DOHH2 (cell line): ENCODE measurements around the gene SEC63.

ENCODE experiments used
- H3F3A ChIP-seq: fragments of 200-600 bp; sonication (generic), shearing (Covaris generic); 2 replicates; pipeline ENCODE4 v1.6.0; 2016; ENCODE audit warnings: antibody characterized with exemption, mild to moderate bottlenecking; ENCODE audit not compliant: control insufficient read depth, insufficient read depth
- H3K27ac ChIP-seq: fragments of 200-600 bp; sonication (generic); 2 replicates; pipeline ENCODE4 v1.5.1; 2014; ENCODE audit warnings: low read depth, mild to moderate bottlenecking, low read length, moderate library complexity
- H3K27me3 ChIP-seq: fragments of 200-600 bp; sonication (generic); 2 replicates; pipeline ENCODE4 v1.6.1; 2014; ENCODE audit warnings: mild to moderate bottlenecking, low read length, mixed read lengths; ENCODE audit not compliant: control insufficient read depth
- H3K36me3 ChIP-seq: fragments of 200-600 bp; sonication (generic); 2 replicates; pipeline ENCODE4 v1.6.1; 2014; ENCODE audit warnings: mild to moderate bottlenecking, low read length, moderate library complexity, mixed read lengths; ENCODE audit not compliant: control insufficient read depth
- H3K4me1 ChIP-seq: fragments of 200-600 bp; sonication (generic); 2 replicates; pipeline ENCODE4 v1.6.1; 2014; ENCODE audit warnings: mild to moderate bottlenecking, low read length, mixed read lengths; ENCODE audit not compliant: control insufficient read depth
- H3K4me2 ChIP-seq: fragments of 200-600 bp; sonication (generic); 2 replicates; pipeline ENCODE4 v1.6.0; 2014; ENCODE audit warnings: mild to moderate bottlenecking, low read length, moderate library complexity
- H3K4me3 ChIP-seq: fragments of 200-600 bp; sonication (generic); 2 replicates; pipeline ENCODE4 v1.5.1; 2014; ENCODE audit warnings: mild to moderate bottlenecking, low read length, mixed read lengths
- H3K79me2 ChIP-seq: fragments of 200-600 bp; sonication (generic); 2 replicates; pipeline ENCODE4 v1.6.1; 2014; ENCODE audit warnings: mild to moderate bottlenecking, low read length, mixed read lengths; ENCODE audit not compliant: control insufficient read depth
- H3K9me2 ChIP-seq: fragments of 200-600 bp; sonication (generic); replicated peaks from 2 replicates; pipeline ENCODE4 v1.6.1; 2014; ENCODE audit warnings: mild to moderate bottlenecking, low read length, mixed read lengths; ENCODE audit not compliant: control insufficient read depth
- H3K9me3 ChIP-seq: fragments of 200-600 bp; sonication (generic); 2 replicates; pipeline ENCODE4 v1.6.1; 2014; ENCODE audit warnings: antibody characterized with exemption, low read length, mixed read lengths; ENCODE audit not compliant: control insufficient read depth, insufficient read depth
- H4K20me1 ChIP-seq: fragments of 200-600 bp; sonication (generic); 2 replicates; pipeline ENCODE4 v1.6.0; 2014; ENCODE audit warnings: low read depth, mild to moderate bottlenecking, antibody characterized with exemption, low read length, moderate library complexity; ENCODE audit not compliant: control insufficient read depth, insufficient read depth
- EZH2phosphoT487 ChIP-seq: fragments of 200-600 bp; sonication (generic); IDR thresholded peaks from 2 replicates; pipeline ENCODE4 v1.6.1; 2017; ENCODE audit warnings: borderline replicate concordance, mild to moderate bottlenecking, antibody characterized with exemption, low read length, moderate library complexity, mixed read lengths
- TF ChIP-seq, protein P1 (sequence below): fragments of 200-600 bp; sonication (generic); IDR thresholded peaks from one replicate; pipeline ENCODE4 v1.5.1; 2014; ENCODE audit warnings: antibody characterized with exemption, mild to moderate bottlenecking, low read depth, low read length; ENCODE audit not compliant: poor library complexity, severe bottlenecking

The SEC63 gene, protein sequence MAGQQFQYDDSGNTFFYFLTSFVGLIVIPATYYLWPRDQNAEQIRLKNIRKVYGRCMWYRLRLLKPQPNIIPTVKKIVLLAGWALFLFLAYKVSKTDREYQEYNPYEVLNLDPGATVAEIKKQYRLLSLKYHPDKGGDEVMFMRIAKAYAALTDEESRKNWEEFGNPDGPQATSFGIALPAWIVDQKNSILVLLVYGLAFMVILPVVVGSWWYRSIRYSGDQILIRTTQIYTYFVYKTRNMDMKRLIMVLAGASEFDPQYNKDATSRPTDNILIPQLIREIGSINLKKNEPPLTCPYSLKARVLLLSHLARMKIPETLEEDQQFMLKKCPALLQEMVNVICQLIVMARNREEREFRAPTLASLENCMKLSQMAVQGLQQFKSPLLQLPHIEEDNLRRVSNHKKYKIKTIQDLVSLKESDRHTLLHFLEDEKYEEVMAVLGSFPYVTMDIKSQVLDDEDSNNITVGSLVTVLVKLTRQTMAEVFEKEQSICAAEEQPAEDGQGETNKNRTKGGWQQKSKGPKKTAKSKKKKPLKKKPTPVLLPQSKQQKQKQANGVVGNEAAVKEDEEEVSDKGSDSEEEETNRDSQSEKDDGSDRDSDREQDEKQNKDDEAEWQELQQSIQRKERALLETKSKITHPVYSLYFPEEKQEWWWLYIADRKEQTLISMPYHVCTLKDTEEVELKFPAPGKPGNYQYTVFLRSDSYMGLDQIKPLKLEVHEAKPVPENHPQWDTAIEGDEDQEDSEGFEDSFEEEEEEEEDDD

DNA sequence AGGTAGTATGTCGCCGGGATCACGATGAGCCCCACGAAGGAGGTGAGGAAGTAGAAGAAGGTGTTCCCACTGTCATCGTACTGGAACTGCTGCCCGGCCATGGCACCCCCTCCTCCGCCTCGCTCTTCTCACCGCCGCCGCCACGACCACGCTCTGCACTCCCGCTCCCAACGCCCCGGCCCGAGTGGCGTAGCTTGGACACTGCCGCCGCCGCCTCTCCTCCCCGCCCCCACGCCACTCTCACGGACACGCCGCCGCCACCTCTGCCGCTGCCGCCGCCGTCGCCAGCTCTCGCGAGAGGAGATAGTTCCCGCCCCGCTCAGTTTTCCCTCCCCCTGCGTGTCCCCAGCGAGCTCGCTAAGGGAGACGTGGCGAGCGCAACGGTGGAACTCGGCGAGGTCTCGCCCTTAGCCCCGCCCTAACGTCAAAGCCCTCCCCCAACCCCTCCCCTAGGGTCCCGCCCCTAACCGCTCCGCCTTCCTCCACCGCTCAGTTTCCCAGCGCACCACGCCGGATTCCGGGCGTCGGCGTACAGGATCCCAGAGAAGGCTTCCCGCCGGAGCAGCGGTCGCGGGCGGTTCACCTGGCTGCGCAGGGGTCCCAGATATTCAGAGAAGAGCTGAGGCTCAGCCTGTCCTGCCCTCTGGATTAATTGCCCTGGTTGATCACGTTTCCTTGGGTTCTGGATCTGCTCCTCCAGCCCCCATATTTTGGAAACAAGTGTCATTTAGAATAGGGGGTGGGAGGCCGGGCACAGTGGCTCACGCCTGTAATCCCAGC lies at the start of gene SEC63:
TSS of gene SEC63 (minus strand) at position 300 of the 780 bp plus-strand sequence. CDS start at position 101, 199 bp downstream.
- Histone ChIP-seq H3K9me3 (no peaks in the 10 kb centered on the region), H3K27me3 (peaks cover 6% of the 10 kb centered on the region), H3F3A (0 out of 2 replicates have a peak, but pooled peaks cover 7% of the 10 kb centered on the region), H3K27ac (peak within 1 kb of the TSS; percentile 64), H4K20me1 (peaks cover 11% of the 10 kb centered on the region; the same call in 1 of the 2 replicates), H3K4me1 (peaks cover 29% of the 10 kb centered on the region), H3K9me2 (no peaks in the 10 kb centered on the region), H3K4me2 (peak within 1 kb of the TSS; percentile 88), H3K4me3 (peak within 1 kb of the TSS; percentile 92), H3K36me3 (peaks cover 28% of the 10 kb centered on the region), H3K79me2 (peaks cover 43% of the 10 kb centered on the region)
- TF ChIP-seq EZH2phosphoT487 = no peak
- TF ChIP-seq, protein P1, sequence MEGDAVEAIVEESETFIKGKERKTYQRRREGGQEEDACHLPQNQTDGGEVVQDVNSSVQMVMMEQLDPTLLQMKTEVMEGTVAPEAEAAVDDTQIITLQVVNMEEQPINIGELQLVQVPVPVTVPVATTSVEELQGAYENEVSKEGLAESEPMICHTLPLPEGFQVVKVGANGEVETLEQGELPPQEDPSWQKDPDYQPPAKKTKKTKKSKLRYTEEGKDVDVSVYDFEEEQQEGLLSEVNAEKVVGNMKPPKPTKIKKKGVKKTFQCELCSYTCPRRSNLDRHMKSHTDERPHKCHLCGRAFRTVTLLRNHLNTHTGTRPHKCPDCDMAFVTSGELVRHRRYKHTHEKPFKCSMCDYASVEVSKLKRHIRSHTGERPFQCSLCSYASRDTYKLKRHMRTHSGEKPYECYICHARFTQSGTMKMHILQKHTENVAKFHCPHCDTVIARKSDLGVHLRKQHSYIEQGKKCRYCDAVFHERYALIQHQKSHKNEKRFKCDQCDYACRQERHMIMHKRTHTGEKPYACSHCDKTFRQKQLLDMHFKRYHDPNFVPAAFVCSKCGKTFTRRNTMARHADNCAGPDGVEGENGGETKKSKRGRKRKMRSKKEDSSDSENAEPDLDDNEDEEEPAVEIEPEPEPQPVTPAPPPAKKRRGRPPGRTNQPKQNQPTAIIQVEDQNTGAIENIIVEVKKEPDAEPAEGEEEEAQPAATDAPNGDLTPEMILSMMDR = no peak

DNA sequence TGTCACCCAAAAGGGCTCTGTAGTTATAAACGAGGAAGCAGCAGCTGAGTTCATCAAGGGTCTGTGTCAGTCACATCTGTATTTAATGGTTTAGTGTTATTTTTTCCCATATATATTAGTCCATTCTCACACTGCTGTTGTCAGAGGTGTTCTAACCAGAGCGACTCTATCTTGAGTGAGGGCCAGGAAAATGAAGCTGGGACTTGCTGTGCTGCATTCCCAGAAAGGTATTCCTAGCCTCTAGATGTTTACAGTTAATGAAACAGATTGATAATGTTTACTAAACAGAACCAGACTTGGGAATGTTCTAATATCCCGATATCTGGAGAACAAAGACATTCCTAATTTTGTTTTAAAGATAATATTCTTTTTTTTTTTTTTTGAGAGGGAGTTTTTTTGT lies 48.0 kb upstream of the SEC63 start:
- Histone ChIP-seq H3K27me3 (no peaks in the 10 kb centered on the region), H3K4me3 (no peak overlapping the region), H3K79me2 (no peaks in the 10 kb centered on the region), H3K9me3 (peaks cover 5% of the 10 kb centered on the region), H3F3A (no peaks in the 10 kb centered on the region), H3K9me2 (no peaks in the 10 kb centered on the region), H4K20me1 (no peaks in the 10 kb centered on the region), H3K36me3 (no peaks in the 10 kb centered on the region), H3K27ac (no peak overlapping the region), H3K4me2 (no peak overlapping the region), H3K4me1 (peaks cover 4% of the 10 kb centered on the region; the same call in 1 of the 2 replicates)
- no peak for TF ChIP-seq EZH2phosphoT487
- TF ChIP-seq, protein P1 = no peak

DNA sequence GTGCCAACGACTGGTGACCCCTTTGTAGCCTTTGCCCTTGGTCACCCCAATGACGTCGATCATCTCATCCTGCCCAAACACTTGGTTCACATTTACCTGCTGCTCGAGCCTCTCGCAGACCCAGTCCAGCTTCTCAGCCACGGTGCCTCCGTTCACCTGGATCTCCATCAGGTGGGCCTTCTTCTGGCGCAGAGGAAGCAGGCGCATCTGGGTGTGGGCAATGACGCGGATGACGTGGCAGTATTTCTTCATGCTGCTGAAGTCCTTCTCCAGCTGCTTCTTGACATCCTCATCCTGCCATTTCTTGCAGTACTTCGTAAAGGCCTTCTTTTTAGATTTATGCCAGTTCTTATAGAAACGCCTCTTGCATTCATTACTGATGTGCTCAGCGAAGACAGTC lies 46.9 kb upstream of the SEC63 start:
- no peaks in the 10 kb centered on the region for H3K79me2 ChIP-seq
- peaks cover 4% of the 10 kb centered on the region; the same call in 1 of the 2 replicates for H3K4me1 ChIP-seq
- no peaks in the 10 kb centered on the region for H4K20me1 ChIP-seq
- H3K9me2 ChIP-seq = no peaks in the 10 kb centered on the region
- H3K36me3 ChIP-seq = no peaks in the 10 kb centered on the region
- H3K4me3 ChIP-seq = no peak overlapping the region
- no peak overlapping the region for H3K27ac ChIP-seq
- TF ChIP-seq, protein P1 = no peak
- no peak for TF ChIP-seq EZH2phosphoT487
- H3F3A ChIP-seq = no peaks in the 10 kb centered on the region
- peaks cover 5% of the 10 kb centered on the region for H3K9me3 ChIP-seq
- no peaks in the 10 kb centered on the region for H3K27me3 ChIP-seq
- H3K4me2 ChIP-seq = no peak overlapping the region
